ENCODE data around the gene NFE2L1.
"Not testable (repeated sequence)": the region's sequence is repeated elsewhere in the genome, so short reads cannot be mapped to it uniquely, and the experiment has no call there.

DNA sequence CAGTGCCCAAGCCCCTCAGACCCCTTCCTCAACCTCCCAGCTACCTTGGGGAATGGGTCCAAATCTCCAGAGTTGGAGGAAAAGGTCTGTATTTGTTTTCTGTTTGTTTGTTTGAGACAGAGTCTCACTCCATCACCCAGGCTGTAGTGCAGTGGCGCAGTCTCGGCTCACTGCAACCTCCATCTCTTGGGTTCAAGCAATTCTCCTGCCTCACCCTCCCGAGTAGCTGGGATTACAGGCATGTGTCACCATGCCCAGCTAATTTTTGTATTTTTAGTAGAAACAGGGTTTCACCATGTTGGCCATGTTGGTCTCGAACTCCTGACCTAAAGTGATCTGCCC lies 30.4 kb upstream of the NFE2L1 start:
- not testable (repeated sequence) for TF ChIP-seq USF2 (CRISPR knock-in tag; IDR thresholded peaks at IDR 0.05); ZNF263 (CRISPR knock-in tag; IDR thresholded peaks at IDR 0.05; ENCODE audit: low read depth); KAT7 (CRISPR knock-in tag; IDR thresholded peaks at IDR 0.05; ENCODE audit: borderline replicate concordance); CTCF (IDR thresholded peaks at IDR 0.05); NFYB (CRISPR knock-in tag; conservative IDR thresholded peaks at IDR 0.05; ENCODE audit: low read depth); ESRRA (CRISPR knock-in tag; IDR thresholded peaks at IDR 0.05; ENCODE audit: borderline replicate concordance); RELA (CRISPR knock-in tag; IDR thresholded peaks at IDR 0.05; ENCODE audit: borderline replicate concordance); HMGA2 (CRISPR knock-in tag; IDR thresholded peaks at IDR 0.05); SP1 (CRISPR knock-in tag; conservative IDR thresholded peaks at IDR 0.05); FOXP4 (CRISPR knock-in tag; IDR thresholded peaks at IDR 0.05)
- TF ChIP-seq, protein P1, sequence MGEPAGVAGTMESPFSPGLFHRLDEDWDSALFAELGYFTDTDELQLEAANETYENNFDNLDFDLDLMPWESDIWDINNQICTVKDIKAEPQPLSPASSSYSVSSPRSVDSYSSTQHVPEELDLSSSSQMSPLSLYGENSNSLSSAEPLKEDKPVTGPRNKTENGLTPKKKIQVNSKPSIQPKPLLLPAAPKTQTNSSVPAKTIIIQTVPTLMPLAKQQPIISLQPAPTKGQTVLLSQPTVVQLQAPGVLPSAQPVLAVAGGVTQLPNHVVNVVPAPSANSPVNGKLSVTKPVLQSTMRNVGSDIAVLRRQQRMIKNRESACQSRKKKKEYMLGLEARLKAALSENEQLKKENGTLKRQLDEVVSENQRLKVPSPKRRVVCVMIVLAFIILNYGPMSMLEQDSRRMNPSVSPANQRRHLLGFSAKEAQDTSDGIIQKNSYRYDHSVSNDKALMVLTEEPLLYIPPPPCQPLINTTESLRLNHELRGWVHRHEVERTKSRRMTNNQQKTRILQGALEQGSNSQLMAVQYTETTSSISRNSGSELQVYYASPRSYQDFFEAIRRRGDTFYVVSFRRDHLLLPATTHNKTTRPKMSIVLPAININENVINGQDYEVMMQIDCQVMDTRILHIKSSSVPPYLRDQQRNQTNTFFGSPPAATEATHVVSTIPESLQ (CRISPR knock-in tag; IDR thresholded peaks at IDR 0.05) = not testable (repeated sequence)
- TF ChIP-seq, protein P2, sequence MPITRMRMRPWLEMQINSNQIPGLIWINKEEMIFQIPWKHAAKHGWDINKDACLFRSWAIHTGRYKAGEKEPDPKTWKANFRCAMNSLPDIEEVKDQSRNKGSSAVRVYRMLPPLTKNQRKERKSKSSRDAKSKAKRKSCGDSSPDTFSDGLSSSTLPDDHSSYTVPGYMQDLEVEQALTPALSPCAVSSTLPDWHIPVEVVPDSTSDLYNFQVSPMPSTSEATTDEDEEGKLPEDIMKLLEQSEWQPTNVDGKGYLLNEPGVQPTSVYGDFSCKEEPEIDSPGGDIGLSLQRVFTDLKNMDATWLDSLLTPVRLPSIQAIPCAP (CRISPR knock-in tag; IDR thresholded peaks at IDR 0.05) = not testable (repeated sequence)
